ENCODE measurements around the gene NR3C1. TPM values are rescaled to one million over a fixed set of nuclear protein-coding genes. Genes with fewer than 3 reads are reported as not detected.

The NR3C1 gene
- polyA plus RNA-seq, 1 donor (not counting 4 experiments of a cell fraction or from before 2014, with no cell fraction given), result 30.7 TPM

GRCh38 chr5:143386725-143387124 is 16.8 kb downstream of the NR3C1 start:
- FAIRE-seq (no peak), DNase-seq (ENCODE audit: low read depth, low spot score) (no peak)
- peaks cover 11% of the 10 kb centered on the region for H3K9me3 ChIP-seq (ENCODE audit: control insufficient read depth, low read depth, low read length)
- no peaks in the 10 kb centered on the region for H4K20me1 ChIP-seq (ENCODE audit: control insufficient read depth, extremely low read depth, insufficient read depth, low read length)
- no peak overlapping the region for H2AFZ ChIP-seq (ENCODE audit: control insufficient read depth, low read length)
- H3K4me2 ChIP-seq (ENCODE audit: control insufficient read depth, extremely low read depth, insufficient read depth, low read depth, low read length), result no peak overlapping the region
- H3K9me1 ChIP-seq (ENCODE audit: control insufficient read depth, extremely low read depth, insufficient read depth, low read length), result no peaks in the 10 kb centered on the region
- H3K4me1 ChIP-seq (ENCODE audit: control insufficient read depth, extremely low read depth, insufficient read depth, low read length), result peaks cover 2% of the 10 kb centered on the region
- no peak for TF ChIP-seq CTCF (optimal IDR thresholded peaks at IDR 0.05 in 1 of 3, IDR thresholded peaks at IDR 0.05 in 1 of 3, conservative IDR thresholded peaks at IDR 0.05 in 1 of 3; ENCODE audit: extremely low read depth in 1 of 3, insufficient read depth in 2 of 3, low read length in 3 of 3)
- no peak for TF ChIP-seq EZH2 (IDR thresholded peaks at IDR 0.05; ENCODE audit: low read length)
- no peaks in the 10 kb centered on the region for H3K27me3 ChIP-seq (ENCODE audit: control insufficient read depth, extremely low read depth, insufficient read depth, low read length)
- no peak overlapping the region for H3K4me3 ChIP-seq (ENCODE audit: control insufficient read depth in 2 of 3, extremely low read depth in 1 of 3, insufficient read depth in 2 of 3, low read depth in 1 of 3, low read length in 3 of 3)
- H3K9ac ChIP-seq (ENCODE audit: control insufficient read depth, extremely low read depth, insufficient read depth, low read length), result no peak overlapping the region
- H3K79me2 ChIP-seq (ENCODE audit: control insufficient read depth, insufficient read depth, low read length), result peaks cover 99% of the 10 kb centered on the region
- dilution Hi-C loops (cut with MboI; ENCODE audit: extremely low pct_ligation_motif_present, low sequenced_read_pairs), result no loop called here
- no peak overlapping the region for H3K27ac ChIP-seq (ENCODE audit: control insufficient read depth, insufficient read depth, low read length)
- peaks cover 1 to 5% of the 10 kb centered on the region in 2 experiments for H3K36me3 ChIP-seq (ENCODE audit: control insufficient read depth in 2 of 2, extremely low read depth in 1 of 2, insufficient read depth in 2 of 2, low read length in 2 of 2)

- no peak overlapping the region for H3K4me3 ChIP-seq (ENCODE audit: control insufficient read depth in 2 of 3, extremely low read depth in 1 of 3, insufficient read depth in 2 of 3, low read depth in 1 of 3, low read length in 3 of 3)
- H3K4me1 ChIP-seq (ENCODE audit: control insufficient read depth, extremely low read depth, insufficient read depth, low read length), result peaks cover 2% of the 10 kb centered on the region
- no peaks in the 10 kb centered on the region for H3K9me1 ChIP-seq (ENCODE audit: control insufficient read depth, extremely low read depth, insufficient read depth, low read length)
- H4K20me1 ChIP-seq (ENCODE audit: control insufficient read depth, extremely low read depth, insufficient read depth, low read length), result no peaks in the 10 kb centered on the region
- dilution Hi-C loops (cut with MboI; ENCODE audit: extremely low pct_ligation_motif_present, low sequenced_read_pairs), result no loop called here
- H3K27me3 ChIP-seq (ENCODE audit: control insufficient read depth, extremely low read depth, insufficient read depth, low read length), result no peaks in the 10 kb centered on the region
- no peak overlapping the region for H3K4me2 ChIP-seq (ENCODE audit: control insufficient read depth, extremely low read depth, insufficient read depth, low read depth, low read length)
- H3K27ac ChIP-seq (ENCODE audit: control insufficient read depth, insufficient read depth, low read length), result no peak overlapping the region
- FAIRE-seq (no peak), DNase-seq (ENCODE audit: low read depth, low spot score) (no peak)
- no peak overlapping the region for H3K9ac ChIP-seq (ENCODE audit: control insufficient read depth, extremely low read depth, insufficient read depth, low read length)
- H2AFZ ChIP-seq (ENCODE audit: control insufficient read depth, low read length), result no peak overlapping the region
- peaks cover 11% of the 10 kb centered on the region for H3K9me3 ChIP-seq (ENCODE audit: control insufficient read depth, low read depth, low read length)
- peaks cover 99% of the 10 kb centered on the region for H3K79me2 ChIP-seq (ENCODE audit: control insufficient read depth, insufficient read depth, low read length)
- TF ChIP-seq CTCF (optimal IDR thresholded peaks at IDR 0.05 in 1 of 3, IDR thresholded peaks at IDR 0.05 in 1 of 3, conservative IDR thresholded peaks at IDR 0.05 in 1 of 3; ENCODE audit: extremely low read depth in 1 of 3, insufficient read depth in 2 of 3, low read length in 3 of 3) (no peak), EZH2 (IDR thresholded peaks at IDR 0.05; ENCODE audit: low read length) (no peak)
- H3K36me3 ChIP-seq (ENCODE audit: control insufficient read depth in 2 of 2, extremely low read depth in 1 of 2, insufficient read depth in 2 of 2, low read length in 2 of 2), result peaks cover 1 to 5% of the 10 kb centered on the region in 2 experiments
Measured at GRCh38 chr5:143384865-143385657, 18.4 kb downstream of the NR3C1 start.

All from keratinocyte (primary cell).